ENCODE results near the gene IL19. TPM values are rescaled to one million over a fixed set of nuclear protein-coding genes. Genes with fewer than 3 reads are reported as not detected.

IL19 gene
- total and polyA plus RNA-seq, 8 donors = 3.1 to 25.9 TPM; not detected in 6

GRCh38 chr1:206883160-206883559, 112.6 kb downstream of the IL19 start:
- no peaks in the 10 kb centered on the region for H3K36me3 ChIP-seq
- H3K9me3 ChIP-seq = peaks cover 6 to 12% (median 7%) of the 10 kb centered on the region in 4 donors
- intact Hi-C loops (cut with DNase I; ENCODE audit: low total_unique reads) = no loop called here
- H3K27ac ChIP-seq = no peak overlapping the region
- TF ChIP-seq POLR2A (IDR thresholded peaks at IDR 0.05) = no peak
- no peak for TF ChIP-seq POLR2AphosphoS5 (IDR thresholded peaks at IDR 0.05)
- TF ChIP-seq EP300 (IDR thresholded peaks at IDR 0.05) = no peak
- no peak for TF ChIP-seq CTCF (IDR thresholded peaks at IDR 0.05)
- WGBS, 5 donors = 95 to 100% (median 97%) methylated on average over 1 of the region's 1 CpG
- H3K27me3 ChIP-seq = no peaks in the 10 kb centered on the region
- H3K4me1 ChIP-seq = no peaks in the 10 kb centered on the region
- no peak overlapping the region for H3K4me3 ChIP-seq
- DNase-seq = no peak

GRCh38 chr1:206883876-206884275, 113.3 kb downstream of the IL19 start:
- no peak overlapping the region for H3K27ac ChIP-seq
- TF ChIP-seq POLR2A (IDR thresholded peaks at IDR 0.05) (no peak), EP300 (IDR thresholded peaks at IDR 0.05) (no peak), POLR2AphosphoS5 (IDR thresholded peaks at IDR 0.05) (no peak), CTCF (IDR thresholded peaks at IDR 0.05) (no peak)
- no peak overlapping the region for H3K4me3 ChIP-seq
- no peaks in the 10 kb centered on the region for H3K4me1 ChIP-seq
- 89 to 97% (median 93%) methylated on average over 2 of the region's 2 CpGs for whole genome bisulfite sequencing, 5 donors
- no peak for DNase-seq
- intact Hi-C loops (cut with DNase I; ENCODE audit: low total_unique reads) = no loop called here
- no peaks in the 10 kb centered on the region for H3K27me3 ChIP-seq
- H3K9me3 ChIP-seq = peaks cover 0 to 5% (median under 1%) of the 10 kb centered on the region in 4 donors
- no peaks in the 10 kb centered on the region for H3K36me3 ChIP-seq

- WGBS, 5 donors = 63 to 65% (median 64%) methylated on average over 3 of the region's 3 CpGs
- intact Hi-C loops (cut with DNase I; ENCODE audit: low total_unique reads) = no loop called here
Observed at GRCh38 chr1:206885341-206886060, 114.9 kb downstream of the IL19 start.

GRCh38 chr1:206886831-206887230, 116.3 kb downstream of the IL19 start:
- 76 to 100% (median 86%) methylated on average over 1 of the region's 1 CpG for WGBS, 5 donors

More at GRCh38 chr1:206885341-206886060, 114.9 kb downstream of the IL19 start:
- Histone ChIP-seq H3K4me3 (no peak overlapping the region), H3K27ac (no peak overlapping the region), H3K36me3 (no peaks in the 10 kb centered on the region), H3K9me3 (no peaks in the 10 kb centered on the region), H3K27me3 (peaks cover 0 to 6% (median 0%) of the 10 kb centered on the region in 3 donors), H3K4me1 (peaks cover 0 to 5% (median 0%) of the 10 kb centered on the region in 4 donors)
- TF ChIP-seq EP300 (IDR thresholded peaks at IDR 0.05) = no peak
- TF ChIP-seq POLR2AphosphoS5 (IDR thresholded peaks at IDR 0.05) = no peak
- TF ChIP-seq POLR2A (IDR thresholded peaks at IDR 0.05) = no peak
- no peak for TF ChIP-seq CTCF (IDR thresholded peaks at IDR 0.05)
- DNase-seq = no peak

More at GRCh38 chr1:206886831-206887230, 116.3 kb downstream of the IL19 start:
- H3K36me3 ChIP-seq = no peaks in the 10 kb centered on the region
- no peak for DNase-seq
- peaks cover 0 to 17% (median 0%) of the 10 kb centered on the region in 3 donors for H3K27me3 ChIP-seq
- no peak overlapping the region for H3K27ac ChIP-seq
- peaks cover 0 to 10% (median 3%) of the 10 kb centered on the region in 4 donors for H3K4me1 ChIP-seq
- H3K9me3 ChIP-seq = no peaks in the 10 kb centered on the region
- no peak overlapping the region for H3K4me3 ChIP-seq
- TF ChIP-seq EP300 (IDR thresholded peaks at IDR 0.05) (no peak), CTCF (IDR thresholded peaks at IDR 0.05) (no peak), POLR2AphosphoS5 (IDR thresholded peaks at IDR 0.05) (no peak), POLR2A (IDR thresholded peaks at IDR 0.05) (no peak)
- intact Hi-C loops (cut with DNase I; ENCODE audit: low total_unique reads) = no loop called here

Data from stomach (tissue), 9 donors.